HepG2 (cell line): Measurements from ENCODE around the gene ATG16L1. TPM values are rescaled to one million over a fixed set of nuclear protein-coding genes. Genes with fewer than 3 reads are reported as not detected.
A peak's percentile ranks its signal among the peaks of the same experiment; 100 is the strongest.

ENCODE experiments used
- ATAC-seq: fragments of 200-7000 bp; cut with Tn5 transposase; 3 replicates; pipeline ENCODE4 v1.9.1; 2020; ENCODE audit warnings: mild to moderate bottlenecking, moderate library complexity
- BruUV-seq: library from RNA; stranded (reverse); fragments of 400-500 nt; replicated peaks from 2 replicates; lab custom pipeline; 2021; lab: Mats Ljungman, UMichigan
- CTCF ChIA-PET: fragments of 300-600 bp; formaldehyde crosslinking; extraction: SDS; loops from one replicate; lab custom pipeline; 2021; ENCODE audit warnings: low total read pairs, inconsistent platforms, low intra/inter-chr PET ratio; lab: Yijun Ruan, JAX
- POLR2A ChIA-PET: fragments of 350-600 bp; sonication (Branson Sonifier 250); formaldehyde crosslinking; loops from one replicate; lab custom pipeline; 2020; ENCODE audit warnings: antibody characterized with exemption, inconsistent platforms; lab: Yijun Ruan, JAX
- DNase-seq: peaks from one replicate; pipeline ENCODE4 v3.0.0-alpha.2; 2015; ENCODE audit warnings: low spot score
- FAIRE-seq: peaks from 3 replicates; lab custom pipeline; 2011; peaks lifted over from hg19 to GRCh38; lab: Jason Lieb, UNC
- H2AFZ ChIP-seq: one replicate; pipeline ENCODE4 v1.6.1; 2011; ENCODE audit warnings: low read length, inconsistent platforms
- H3K27ac ChIP-seq: fragments of 300-600 bp; 3 replicates; pipeline ENCODE4 v1.8.0; 2011; ENCODE audit warnings: mixed run types, mild to moderate bottlenecking, mixed read lengths, low read length, inconsistent platforms; ENCODE audit not compliant: insufficient read depth; ENCODE audit errors: extremely low read length
- H3K27me3 ChIP-seq, 2 experiments: fragments of 200-600 bp in 1 of 2; 2 replicates in 1 of 2; 3 replicates in 1 of 2; pipeline versions ENCODE4 v1.6.0 to v1.8.0; 2011; ENCODE audit warnings: low read length in 2 of 2, mild to moderate bottlenecking in 2 of 2, moderate library complexity in 2 of 2, inconsistent platforms in 1 of 2; ENCODE audit not compliant: insufficient read depth in 2 of 2, control insufficient read depth in 1 of 2
- H3K36me3 ChIP-seq, 2 experiments: fragments of 200-600 bp in 1 of 2; replicated peaks in 1 of 2; 2 replicates in 1 of 2; 3 replicates in 1 of 2; pipeline versions ENCODE4 v1.5.1 to v1.8.0; 2011; ENCODE audit warnings: low read length in 2 of 2, inconsistent platforms in 1 of 2; ENCODE audit not compliant: insufficient read depth in 2 of 2, control insufficient read depth in 1 of 2
- H3K4me1 ChIP-seq: 2 replicates; pipeline ENCODE4 v1.5.1; 2012; ENCODE audit warnings: low read length, inconsistent platforms; ENCODE audit not compliant: insufficient read depth
- H3K4me2 ChIP-seq: 2 replicates; pipeline ENCODE4 v1.6.0; 2011; ENCODE audit warnings: low read depth, low read length, inconsistent platforms
- H3K4me3 ChIP-seq, 3 experiments: fragments of 200-600 bp in 1 of 3; sonication (generic), shearing (Covaris generic) in 1 of 3; replicated peaks in 1 of 3; 2 replicates each; pipeline ENCODE4 v1.5.1; 2011 to 2016; ENCODE audit warnings: low read length in 3 of 3, inconsistent platforms in 2 of 3, low read depth in 2 of 3, mild to moderate bottlenecking in 2 of 3, control low read depth in 1 of 3, mixed read lengths in 1 of 3; ENCODE audit not compliant: insufficient read depth in 1 of 3
- H3K79me2 ChIP-seq: one replicate; pipeline ENCODE4 v1.6.1; 2011; ENCODE audit warnings: low read length, inconsistent platforms; ENCODE audit not compliant: insufficient read depth
- H3K9ac ChIP-seq: 2 replicates; pipeline ENCODE4 v1.6.0; 2011; ENCODE audit warnings: mild to moderate bottlenecking, low read depth, low read length, inconsistent platforms; ENCODE audit not compliant: insufficient read depth
- H3K9me3 ChIP-seq: 2 replicates; pipeline ENCODE4 v1.5.1; 2012; ENCODE audit warnings: mild to moderate bottlenecking, low read length
- H4K20me1 ChIP-seq: 2 replicates; pipeline ENCODE4 v1.6.0; 2011; ENCODE audit warnings: inconsistent platforms, mild to moderate bottlenecking, low read length, moderate library complexity; ENCODE audit not compliant: insufficient read depth
- KLF12 ChIP-seq: sonication (generic); formaldehyde crosslinking; IDR thresholded peaks from 2 replicates; pipeline ENCODE4 v1.4.0; 2020; ENCODE audit warnings: missing genetic modification reagents, borderline replicate concordance
- PHF5A ChIP-seq: IDR thresholded peaks from one replicate; pipeline ENCODE4 v1.6.1; 2018; ENCODE audit warnings: low read depth, missing genetic modification reagents; ENCODE audit not compliant: unreplicated experiment
- THAP9 ChIP-seq: sonication (generic); formaldehyde crosslinking; IDR thresholded peaks from 2 replicates; pipeline ENCODE4; 2020; ENCODE audit warnings: missing genetic modification reagents, mild to moderate bottlenecking, borderline replicate concordance
- UBTF ChIP-seq: sonication (generic); formaldehyde crosslinking; IDR thresholded peaks from 2 replicates; pipeline ENCODE4 v1.4.0; 2020; ENCODE audit warnings: mild to moderate bottlenecking, missing genetic modification reagents
- ZBTB8A ChIP-seq: sonication (generic); formaldehyde crosslinking; IDR thresholded peaks from 2 replicates; pipeline ENCODE4 v1.4.0; 2020; ENCODE audit warnings: mild to moderate bottlenecking, low read depth, missing genetic modification reagents, borderline replicate concordance
- ZNF331 ChIP-seq: sonication (generic); formaldehyde crosslinking; IDR thresholded peaks from 2 replicates; pipeline ENCODE4 v1.4.0; 2020; ENCODE audit warnings: missing genetic modification reagents
- ZNF34 ChIP-seq: sonication (generic); formaldehyde crosslinking; IDR thresholded peaks from 2 replicates; pipeline ENCODE4 v1.4.0; 2020; ENCODE audit warnings: mild to moderate bottlenecking, missing genetic modification reagents, borderline replicate concordance
- ZNF543 ChIP-seq: sonication (generic); formaldehyde crosslinking; IDR thresholded peaks from 2 replicates; pipeline ENCODE4 v1.4.0; 2020; ENCODE audit warnings: mild to moderate bottlenecking, missing genetic modification reagents
- WGBS: methylation state at CpG from one replicate; pipeline ENCODE4 v1.1.6; 2017; ENCODE audit warnings: low lambda C conversion rate; 5-methylcytosine and 5-hydroxymethylcytosine counted together
- in situ Hi-C: cut with HindIII; loops from 2 replicates; pipeline ENCODE4 v1.10.0; 2017; ENCODE audit warnings: low pct_unique_long_range_greater_than_20kb; ENCODE audit not compliant: extremely low pct_ligation_motif_present
- intact Hi-C: fragments of 100-400 bp; cut with micrococcal nuclease; formaldehyde crosslinking; loops from one replicate; pipeline ENCODE4 v1.10.0; 2022; ENCODE audit not compliant: unreplicated experiment
- polyA plus RNA-seq, 8 experiments: library from polyadenylated mRNA; depleted of rRNA in 3 of 8; stranded (reverse) in 7 of 8; unstranded in 1 of 8; fragments of >200 nt; fragmentation: Illumina TruSeq in 4 of 8; extraction: Trizol in 4 of 8; gene quantifications; 2 replicates each; pipeline versions ENCODE4 v1.2.1 to v1.2.3, GENCODE V29; 2011 to 2016; ENCODE audit warnings: low read depth in 4 of 8, missing spikeins in 1 of 8, mixed read lengths in 1 of 8; ENCODE audit not compliant: insufficient read depth in 1 of 8
- total RNA-seq, 5 experiments: library from RNA; depleted of rRNA; stranded (reverse); fragments of >200 nt; fragmentation: Illumina TruSeq; extraction: Trizol; gene quantifications; 2 replicates each; pipeline ENCODE4 v1.2.3, GENCODE V29; 2016; ENCODE audit warnings: low read depth in 1 of 5

ATG16L1 gene
- total and polyA plus RNA-seq, 2 of the 13 experiments (the other 11 are each of a cell fraction or from before 2014, with no cell fraction given): 26.0 to 51.7 TPM

- Histone ChIP-seq H3K9ac (no peak overlapping the region), H2AFZ (no peak overlapping the region), H3K79me2 (no peaks in the 10 kb centered on the region), H3K27ac (no peak overlapping the region), H3K4me3 (no peak overlapping the region), H4K20me1 (no peaks in the 10 kb centered on the region), H3K36me3 (no peaks in the 10 kb centered on the region), H3K4me2 (peak overlapping the region; percentile 59; the same call in 1 of the 2 replicates), H3K27me3 (peaks cover 4 to 33% of the 10 kb centered on the region in 2 experiments; a peak in 4 of 5 replicates), H3K9me3 (no peaks in the 10 kb centered on the region), H3K4me1 (peaks cover 13% of the 10 kb centered on the region)
- intact Hi-C loops: no loop called here
- no peak for DNase-seq
- ATAC-seq: no peak
- ChIA-PET CTCF (no interaction called here), POLR2A (no interaction called here)
- TF ChIP-seq UBTF (CRISPR knock-in tag) (no peak), ZNF34 (CRISPR knock-in tag) (0 out of 2 replicates have a peak, but pooled peaks have one; percentile 44), ZNF543 (CRISPR knock-in tag) (no peak), THAP9 (0 out of 2 replicates have a peak, but pooled peaks have one; percentile 8), PHF5A (CRISPR knock-in tag) (no peak), KLF12 (CRISPR knock-in tag) (no peak), ZNF331 (CRISPR knock-in tag) (no peak), ZBTB8A (CRISPR knock-in tag) (no peak)
- no peak for FAIRE-seq
- BruUV-seq: no TSS peak
- in situ Hi-C loops: loop anchor here (25.0 kb wide), 1 partner anchor 517 kb away; no protein-coding TSS in a partner anchor
- whole genome bisulfite sequencing: 67% methylated on average over 17 of the region's 17 CpGs
Measured at GRCh38 chr2:233320470-233320869, 69.0 kb downstream of the ATG16L1 start.
